GM20000 (cell line): Measurements from ENCODE around the gene ZNF341.

Experiments
- DNase-seq: peaks from one replicate; pipeline ENCODE4 v3.0.0; 2012; ENCODE audit warnings: low spot score
- CTCF ChIP-seq: IDR thresholded peaks from 2 replicates; pipeline ENCODE4 v1.5.1; 2012; ENCODE audit warnings: mild to moderate bottlenecking, control low read depth; ENCODE audit errors: extremely low read depth, missing control alignments

Gene ZNF341

GRCh38 chr20:33773412-33774089 lies 41.8 kb downstream of the ZNF341 start:
- no peak for TF ChIP-seq CTCF

DNA sequence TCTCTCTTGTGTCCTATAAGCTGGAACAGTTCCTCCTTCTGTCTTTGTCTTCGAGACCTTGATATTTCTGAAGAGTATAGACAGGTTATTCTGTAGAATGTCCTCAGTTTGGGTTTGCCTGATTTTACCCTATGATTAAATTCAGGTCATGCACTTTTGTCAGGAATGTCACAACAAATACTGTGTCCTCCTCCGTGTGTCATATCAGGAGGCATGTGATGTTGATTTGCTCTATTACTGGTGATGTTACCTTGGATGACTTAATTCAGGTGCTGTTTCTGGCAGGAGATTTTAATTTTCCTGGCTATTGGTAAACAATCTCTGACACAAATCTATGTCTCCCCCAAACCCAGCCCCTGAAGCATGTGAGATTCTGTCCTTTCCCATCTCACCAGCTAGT lies 46.0 kb downstream of the ZNF341 start:
- no peak for TF ChIP-seq CTCF
- DNase-seq = no peak

More at GRCh38 chr20:33773412-33774089, 41.8 kb downstream of the ZNF341 start:
- peak; percentile 81 for DNase-seq

DNA sequence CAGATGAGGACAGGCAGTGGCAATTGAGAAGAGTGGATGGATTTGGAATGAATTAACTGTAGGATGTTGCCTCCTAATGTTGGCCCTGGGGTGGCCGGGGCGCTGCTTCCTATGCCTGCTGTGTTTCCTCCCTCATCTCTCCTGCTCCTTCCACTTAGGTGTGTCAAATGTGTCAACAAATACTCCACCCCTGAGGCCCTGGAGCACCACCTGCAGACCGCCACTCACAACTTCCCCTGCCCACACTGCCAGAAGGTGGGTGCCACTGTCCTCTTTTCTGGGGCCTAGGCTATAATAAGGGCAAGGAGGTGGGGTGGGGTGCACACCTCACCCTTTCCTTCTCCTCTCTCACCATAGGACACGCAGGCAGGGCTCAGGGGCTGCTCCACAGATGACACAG lies 49.3 kb downstream of the ZNF341 start:
- no peak for TF ChIP-seq CTCF
- DNase-seq = no peak

- DNase-seq = no peak
Observed at GRCh38 chr20:33781945-33782344, 50.1 kb downstream of the ZNF341 start.

GRCh38 chr20:33783256-33783655 lies 51.5 kb downstream of the ZNF341 start:
- no peak for DNase-seq
- no peak for TF ChIP-seq CTCF

More at GRCh38 chr20:33781945-33782344, 50.1 kb downstream of the ZNF341 start:
- TF ChIP-seq CTCF = no peak

DNA sequence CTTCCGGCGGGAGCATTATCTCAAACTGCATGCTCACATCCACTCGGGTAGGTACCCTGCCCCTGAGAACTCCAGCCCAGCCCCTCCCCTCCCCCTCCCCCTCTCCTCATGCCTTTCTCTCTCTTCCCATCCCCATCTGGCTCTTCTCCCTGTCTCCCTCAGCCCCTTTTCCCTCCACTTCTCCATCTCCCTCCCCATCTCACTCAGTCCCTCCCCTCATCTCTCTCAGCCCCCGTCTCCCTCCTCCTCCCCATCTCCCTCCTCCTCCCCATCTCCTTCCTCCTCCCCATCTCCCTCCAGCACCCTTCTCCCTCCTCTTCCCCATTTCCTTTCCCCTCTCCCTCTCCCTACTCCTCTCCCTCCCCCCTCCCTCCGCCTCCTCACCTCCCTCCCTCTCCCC lies 52.0 kb downstream of the ZNF341 start:
- TF ChIP-seq CTCF = no peak
- no peak for DNase-seq

GRCh38 chr20:33784225-33784624 lies 52.4 kb downstream of the ZNF341 start:
- no peak for DNase-seq
- TF ChIP-seq CTCF = no peak
